ENCODE results near the gene CALCR.
"Not testable (repeated sequence)": the region's sequence is repeated elsewhere in the genome, so short reads cannot be mapped to it uniquely, and the experiment has no call there.

CALCR gene

GRCh38 chr7:93559639-93560491 lies 14.7 kb downstream of the CALCR start:
- no peak for DNase-seq (ENCODE audit: low spot score)

GRCh38 chr7:93558705-93559614 lies 15.6 kb downstream of the CALCR start:
- no peak for DNase-seq (ENCODE audit: low spot score)

- DNase-seq (ENCODE audit: low spot score): no peak
Measured at GRCh38 chr7:93551931-93552330, 22.6 kb downstream of the CALCR start.

GRCh38 chr7:93551063-93551895 lies 23.2 kb downstream of the CALCR start:
- DNase-seq (ENCODE audit: low spot score): peak; percentile 30

GRCh38 chr7:93547716-93548115 lies 26.8 kb downstream of the CALCR start:
- DNase-seq (ENCODE audit: low spot score): no peak

- DNase-seq (ENCODE audit: low spot score): no peak
Measured at GRCh38 chr7:93544691-93545090, 29.8 kb downstream of the CALCR start.

GRCh38 chr7:93538061-93538460 lies 36.5 kb downstream of the CALCR start:
- no peak for DNase-seq (ENCODE audit: low spot score)

GRCh38 chr7:93535616-93536015 lies 38.9 kb downstream of the CALCR start:
- DNase-seq (ENCODE audit: low spot score): no peak

GRCh38 chr7:93530701-93531100 lies 43.8 kb downstream of the CALCR start:
- DNase-seq (ENCODE audit: low spot score): no peak

GRCh38 chr7:93516834-93517233 lies 57.7 kb downstream of the CALCR start:
- no peak for DNase-seq (ENCODE audit: low spot score)

- DNase-seq (ENCODE audit: low spot score): no peak
Measured at GRCh38 chr7:93515144-93515543, 59.4 kb downstream of the CALCR start.

GRCh38 chr7:93509303-93509702 lies 65.2 kb downstream of the CALCR start:
- no peak for DNase-seq (ENCODE audit: low spot score)

GRCh38 chr7:93503088-93503487 lies 71.4 kb downstream of the CALCR start:
- DNase-seq (ENCODE audit: low spot score): no peak

GRCh38 chr7:93491860-93492259 lies 82.7 kb downstream of the CALCR start:
- DNase-seq (ENCODE audit: low spot score): not testable (repeated sequence)

GRCh38 chr7:93476491-93477344 lies 97.8 kb downstream of the CALCR start:
- DNase-seq (ENCODE audit: low spot score): no peak

GRCh38 chr7:93475811-93476210 lies 98.7 kb downstream of the CALCR start:
- no peak for DNase-seq (ENCODE audit: low spot score)

GRCh38 chr7:93471456-93471855 lies 103.1 kb downstream of the CALCR start:
- no peak for DNase-seq (ENCODE audit: low spot score)

GRCh38 chr7:93463764-93464163 lies 110.8 kb downstream of the CALCR start:
- no peak for DNase-seq (ENCODE audit: low spot score)

GRCh38 chr7:93461350-93461749 lies 113.2 kb downstream of the CALCR start:
- no peak for DNase-seq (ENCODE audit: low spot score)

GRCh38 chr7:93453262-93453661 lies 121.3 kb downstream of the CALCR start:
- no peak for DNase-seq (ENCODE audit: low spot score)

GRCh38 chr7:93448176-93448575 lies 126.3 kb downstream of the CALCR start:
- no peak for DNase-seq (ENCODE audit: low spot score)

Measured in D341Med (cell line).